Head of caudate nucleus (tissue), 42 donors: Measurements from ENCODE around the gene GFER.

ENCODE experiments used
- DNase-seq, 42 donors: peaks; one replicate each; pipeline versions ENCODE4 v3.0.0 to v3.0.0-alpha.2; 2020 to 2021; ENCODE audit warnings: mixed read lengths in 7 of 42
- intact Hi-C: fragments of 100-400 bp; cut with DNase I; formaldehyde crosslinking; loops from one replicate; pipeline ENCODE4 v1.15.0; 2022

The GFER gene

GRCh38 chr16:1984347-1985225 lies 593 bp downstream of the GFER start:
- peak in 6 of 42 donors; percentile 25 to 51 (median 42) for DNase-seq
- intact Hi-C loops: no loop called here

DNA sequence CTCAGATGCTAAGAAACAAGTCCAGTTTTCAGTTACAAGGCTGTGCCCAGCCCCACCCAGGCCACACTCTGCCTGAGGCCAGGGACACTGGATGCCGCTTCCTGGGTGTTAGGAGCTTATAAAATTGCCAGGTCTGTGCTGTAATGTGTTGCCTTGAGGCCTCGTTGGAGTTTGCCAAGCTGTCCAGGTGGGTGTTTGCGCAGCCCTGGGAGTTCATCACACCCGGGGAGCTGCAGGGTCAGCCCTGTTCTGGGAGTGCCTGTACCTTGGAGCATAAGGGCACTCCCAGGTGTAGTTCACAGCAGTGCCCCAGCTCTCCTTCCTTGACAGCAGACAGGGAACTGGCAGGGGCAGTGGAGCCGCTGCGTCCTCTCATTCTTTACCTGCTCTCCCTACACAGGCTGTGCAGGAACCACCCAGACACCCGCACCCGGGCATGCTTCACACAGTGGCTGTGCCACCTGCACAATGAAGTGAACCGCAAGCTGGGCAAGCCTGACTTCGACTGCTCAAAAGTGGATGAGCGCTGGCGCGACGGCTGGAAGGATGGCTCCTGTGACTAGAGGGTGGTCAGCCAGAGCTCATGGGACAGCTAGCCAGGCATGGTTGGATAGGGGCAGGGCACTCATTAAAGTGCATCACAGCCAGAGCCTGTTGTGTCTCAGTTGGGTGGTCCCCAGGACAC lies 1.6 kb downstream of the GFER start:
- no peak for DNase-seq
- intact Hi-C loops: no loop called here

- intact Hi-C loops: no loop called here
- DNase-seq: no peak
These were observed 3.2 kb downstream of the GFER start for GRCh38 chr16:1987198-1987597.

DNA sequence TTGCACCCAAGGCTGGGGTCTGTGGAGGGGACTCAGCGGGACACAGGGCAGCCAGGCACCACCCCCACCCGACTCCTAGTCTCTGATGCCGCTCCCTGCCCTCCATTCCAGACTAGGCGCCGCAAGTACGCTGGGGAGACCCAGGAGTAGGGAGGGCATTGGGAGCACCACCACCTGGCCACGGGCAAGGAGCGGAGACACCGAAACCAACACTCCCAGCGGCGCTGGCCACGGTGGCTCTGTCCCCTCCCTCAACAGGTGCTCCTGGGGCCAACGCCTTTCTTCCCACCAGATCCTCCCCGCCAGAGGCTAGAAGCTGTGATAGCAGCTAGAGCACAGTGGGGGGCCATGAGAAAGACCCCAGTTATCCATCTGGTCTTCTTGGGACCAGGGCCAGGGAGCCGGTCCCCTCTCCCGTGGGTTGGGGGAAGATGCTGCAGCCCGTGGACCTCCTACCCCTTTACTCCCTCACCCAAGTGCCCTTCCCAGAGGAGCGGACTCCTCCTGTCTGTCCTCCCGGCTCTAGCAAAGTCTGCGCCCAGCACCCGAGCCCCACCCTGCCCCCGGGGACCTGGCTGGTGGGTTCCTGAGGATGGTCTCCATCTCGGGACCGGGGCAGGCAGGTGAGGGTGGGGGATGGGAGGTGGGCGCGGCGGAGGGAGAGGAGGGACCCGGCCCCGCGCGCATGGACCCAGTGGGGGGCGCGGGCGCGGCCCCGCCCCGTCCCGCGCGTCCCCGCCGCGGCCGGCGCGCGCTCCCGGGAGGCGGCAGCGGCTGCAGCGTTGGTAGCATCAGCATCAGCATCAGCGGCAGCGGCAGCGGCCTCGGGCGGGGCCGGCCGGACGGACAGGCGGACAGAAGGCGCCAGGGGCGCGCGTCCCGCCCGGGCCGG lies 5.5 kb downstream of the GFER start, which contains the start of gene SYNGR3:
SYNGR3 (plus strand) TSS at position 762 of the 892 bp plus-strand sequence. CDS start 133 bp downstream, outside the sequence.
- peak in 2 of 42 donors; percentile 32 to 37 for DNase-seq
- intact Hi-C loops: no loop called here

DNA sequence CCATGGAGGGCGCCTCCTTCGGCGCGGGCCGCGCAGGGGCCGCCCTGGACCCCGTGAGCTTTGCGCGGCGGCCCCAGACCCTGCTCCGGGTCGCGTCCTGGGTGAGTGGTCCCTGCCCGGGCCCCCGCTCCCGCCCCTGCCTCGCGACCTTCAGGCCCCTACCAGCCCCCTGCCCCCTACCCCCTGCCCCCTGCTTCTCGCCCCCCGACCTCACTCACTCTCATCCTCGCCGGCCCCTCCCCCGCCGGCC lies 6.0 kb downstream of the GFER start:
- intact Hi-C loops: no loop called here
- DNase-seq: no peak

DNA sequence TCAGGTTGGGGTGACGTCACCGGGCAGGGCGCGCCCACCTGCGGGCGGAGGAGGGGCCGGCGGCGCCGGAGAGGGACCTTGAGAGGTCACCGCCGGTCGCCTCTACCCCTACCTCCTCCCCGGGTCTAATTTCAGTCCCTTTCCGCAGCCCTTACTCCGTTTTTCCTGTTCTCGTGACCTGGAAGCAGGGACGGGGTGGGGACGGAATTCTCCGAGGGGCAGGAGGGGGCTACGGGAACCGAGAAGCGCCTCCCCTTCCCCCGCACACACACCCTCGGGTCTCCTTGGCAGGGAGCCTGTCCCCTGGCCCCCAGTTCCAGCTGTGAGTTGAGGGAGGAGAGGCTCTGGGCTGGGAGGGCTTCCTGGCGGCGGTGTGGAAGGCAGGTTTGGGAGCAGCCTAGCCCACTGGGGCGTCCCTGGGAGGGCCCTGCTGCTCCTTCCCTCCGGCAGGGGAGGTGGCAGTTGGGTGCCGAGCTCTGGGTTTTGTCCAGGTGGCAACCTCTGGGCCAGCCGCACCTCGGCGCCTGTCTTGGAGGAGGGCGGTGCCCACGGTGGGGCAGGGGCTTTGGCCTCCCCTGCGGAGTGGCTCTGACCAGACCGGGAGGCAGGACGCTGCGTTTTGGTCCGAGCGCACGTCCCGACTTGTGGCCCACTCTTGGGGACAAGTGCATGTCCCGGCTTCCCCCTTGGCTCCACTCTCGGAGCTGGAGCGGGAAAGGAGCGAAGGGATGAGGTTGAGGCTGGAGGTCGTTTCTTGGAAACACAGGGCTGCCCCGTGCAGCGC lies 6.5 kb downstream of the GFER start:
- DNase-seq: peak in 10 of 42 donors; percentile 24 to 65 (median 46)

GRCh38 chr16:1991135-1991551 lies 7.2 kb downstream of the GFER start:
- peak in 3 of 42 donors; percentile 13 to 48 (median 30) for DNase-seq
- intact Hi-C loops: no loop called here

More for the DNA sequence above, 6.5 kb downstream of the GFER start:
- intact Hi-C loops: no loop called here

DNA sequence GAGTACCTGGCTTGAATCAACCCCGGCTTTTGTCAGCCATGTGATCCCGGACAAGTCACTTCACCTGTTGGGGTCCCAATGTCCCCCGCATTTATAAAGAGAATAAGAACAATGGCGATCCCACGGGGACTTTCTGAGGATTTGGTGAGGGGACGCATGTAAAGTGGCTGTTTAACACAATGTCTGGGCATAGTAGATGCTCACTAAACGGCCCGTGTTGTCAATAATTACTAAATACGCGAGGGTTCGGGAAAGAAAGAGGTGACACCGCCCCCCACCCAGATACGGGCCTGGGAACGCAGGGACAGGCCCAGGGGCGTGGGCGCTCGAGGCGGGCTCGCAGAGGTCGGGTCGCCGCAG lies 7.6 kb downstream of the GFER start:
- intact Hi-C loops: no loop called here
- no peak for DNase-seq

DNA sequence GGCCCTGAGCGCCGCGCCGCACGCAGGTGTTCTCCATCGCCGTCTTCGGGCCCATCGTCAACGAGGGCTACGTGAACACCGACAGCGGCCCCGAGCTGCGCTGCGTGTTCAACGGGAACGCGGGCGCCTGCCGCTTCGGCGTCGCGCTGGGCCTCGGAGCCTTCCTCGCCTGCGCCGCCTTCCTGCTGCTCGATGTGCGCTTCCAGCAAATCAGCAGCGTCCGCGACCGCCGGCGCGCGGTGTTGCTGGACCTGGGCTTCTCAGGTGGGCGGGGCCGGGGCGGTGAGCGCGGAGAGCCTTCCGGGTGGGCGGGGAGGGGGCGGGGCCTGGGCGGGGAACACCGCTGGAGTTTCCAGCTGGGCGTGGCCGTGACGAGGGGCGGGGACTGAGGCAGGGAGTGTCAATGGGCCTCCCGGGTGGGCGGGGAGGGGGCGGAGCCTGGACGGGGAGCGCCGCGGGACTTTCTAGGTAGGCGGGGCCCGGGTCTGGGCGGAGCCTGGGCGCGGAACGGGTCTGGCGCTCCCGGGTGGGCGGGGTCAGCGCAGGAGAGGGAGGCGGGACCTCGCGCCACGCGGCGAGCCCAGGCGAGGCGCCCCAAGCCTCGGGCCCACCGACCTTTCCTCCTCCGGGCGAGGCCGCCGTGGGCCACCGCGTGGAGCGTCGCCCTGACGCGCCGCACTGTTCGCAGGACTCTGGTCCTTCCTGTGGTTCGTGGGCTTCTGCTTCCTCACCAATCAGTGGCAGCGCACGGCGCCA lies 8.1 kb downstream of the GFER start:
- intact Hi-C loops: no loop called here

DNA sequence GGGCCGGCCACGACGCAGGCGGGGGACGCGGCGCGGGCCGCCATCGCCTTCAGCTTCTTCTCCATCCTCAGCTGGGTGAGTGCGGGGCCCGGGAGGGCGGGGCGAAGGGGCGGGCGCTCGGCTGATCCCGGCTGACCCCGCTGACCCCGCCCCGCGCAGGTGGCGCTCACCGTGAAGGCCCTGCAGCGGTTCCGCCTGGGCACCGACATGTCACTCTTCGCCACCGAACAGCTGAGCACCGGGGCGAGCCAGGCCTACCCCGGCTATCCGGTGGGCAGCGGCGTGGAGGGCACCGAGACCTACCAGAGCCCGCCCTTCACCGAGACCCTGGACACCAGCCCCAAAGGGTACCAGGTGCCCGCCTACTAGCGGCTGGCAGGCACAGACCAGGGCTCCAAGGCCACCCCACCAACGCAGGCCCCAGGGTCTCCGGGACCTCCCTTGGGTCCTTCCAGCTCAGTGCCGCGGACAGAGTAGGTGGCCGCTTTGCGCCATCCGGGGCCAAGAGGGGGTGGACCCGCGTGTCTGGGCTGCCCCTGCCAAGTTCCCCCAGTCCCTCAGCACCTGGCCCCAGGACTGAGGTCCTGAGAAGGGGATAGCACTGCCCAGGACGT lies 8.8 kb downstream of the GFER start:
- intact Hi-C loops: no loop called here
- DNase-seq: no peak

More for the DNA sequence above, 8.1 kb downstream of the GFER start:
- DNase-seq: peak; percentile 70 to 94 (median 86)

- no peak for DNase-seq
- intact Hi-C loops: no loop called here
These were observed 9.7 kb downstream of the GFER start for GRCh38 chr16:1993731-1994131.

DNA sequence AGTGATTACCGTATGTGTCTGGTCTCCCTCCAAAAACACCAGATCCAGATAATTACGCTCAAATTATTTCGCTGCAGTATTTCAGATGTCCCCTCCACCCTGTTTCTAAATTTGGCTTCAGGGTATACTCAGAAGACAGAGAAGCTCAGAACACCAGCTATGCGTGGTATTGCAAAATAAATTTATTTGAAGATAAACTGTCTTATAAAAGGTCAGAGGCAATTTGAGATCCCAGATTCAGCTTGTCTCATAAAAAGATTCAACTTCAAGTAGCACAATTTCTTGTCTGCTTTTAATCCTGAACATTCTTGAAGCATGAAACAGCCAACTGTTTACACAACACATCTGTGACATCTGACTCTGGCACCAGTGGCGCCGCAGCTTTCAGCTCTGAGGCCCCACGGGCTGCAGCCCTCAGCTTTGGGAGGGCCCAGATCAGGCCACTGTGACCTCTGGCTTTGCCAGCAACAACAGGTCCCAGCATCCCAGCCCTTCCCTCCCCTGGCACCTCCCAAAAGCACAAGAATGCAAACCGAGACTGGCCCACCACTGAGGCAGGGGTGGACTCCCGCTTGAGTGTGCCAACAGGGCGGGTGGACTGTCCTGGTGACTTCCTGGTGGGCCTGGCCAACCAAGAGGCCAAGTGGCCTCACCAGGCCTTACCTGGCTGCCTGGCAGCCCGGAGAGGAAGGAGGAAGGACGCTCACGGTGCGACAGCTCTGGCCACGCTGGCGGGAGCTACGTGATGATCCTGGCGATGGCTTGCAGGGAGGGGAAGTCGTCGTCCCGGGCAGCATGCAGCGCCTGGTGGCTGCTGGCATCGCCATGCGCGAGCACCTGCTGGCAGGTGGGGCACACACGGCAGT lies 13.7 kb downstream of the GFER start:
- intact Hi-C loops: no loop called here
- no peak for DNase-seq

GRCh38 chr16:1998360-1998835 lies 14.4 kb downstream of the GFER start:
- intact Hi-C loops: no loop called here
- no peak for DNase-seq

GRCh38 chr16:1998852-1999801 lies 15.1 kb downstream of the GFER start:
- intact Hi-C loops: no loop called here
- DNase-seq: no peak

DNA sequence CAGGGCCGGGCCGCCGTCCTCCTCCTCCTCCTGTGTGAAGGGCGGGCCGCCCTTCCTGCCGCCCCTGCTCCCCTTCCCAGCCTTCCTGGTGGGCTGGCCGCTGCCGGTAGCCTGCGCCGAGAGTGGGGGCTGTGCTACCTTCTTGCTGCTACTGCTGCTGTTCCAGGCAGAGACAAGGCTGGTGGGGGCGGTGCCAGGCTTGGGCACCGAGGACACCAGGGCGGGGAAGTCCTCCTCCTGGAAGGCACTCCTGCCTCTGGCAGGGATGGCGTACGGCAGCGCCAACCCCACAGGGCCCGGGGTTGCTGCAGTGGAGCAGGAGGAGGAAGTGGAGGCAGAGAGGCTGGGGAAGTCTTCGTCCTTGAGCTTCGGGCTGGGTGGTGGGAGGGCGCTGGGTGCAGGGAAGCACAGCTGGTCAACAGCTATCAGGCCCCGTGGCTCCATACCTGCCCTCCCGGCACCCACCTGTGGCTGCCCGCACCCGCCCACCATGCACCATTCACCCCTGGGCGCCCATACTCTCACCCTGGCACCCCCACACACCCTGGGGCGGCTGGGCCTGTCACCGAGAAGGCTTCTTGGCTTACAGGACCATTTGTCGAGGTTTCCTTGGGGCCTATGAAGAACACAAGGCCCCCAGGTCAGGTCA lies 16.0 kb downstream of the GFER start:
- intact Hi-C loops: no loop called here
- DNase-seq: peak in 28 of 42 donors; percentile 30 to 87 (median 58)
